ENCODE measurements around the gene VTI1A. TPM values are rescaled to one million over a fixed set of nuclear protein-coding genes. Genes with fewer than 3 reads are reported as not detected.

Gene VTI1A
- total RNA-seq, 1 donor from 2014 or later: 33.3 TPM

DNA sequence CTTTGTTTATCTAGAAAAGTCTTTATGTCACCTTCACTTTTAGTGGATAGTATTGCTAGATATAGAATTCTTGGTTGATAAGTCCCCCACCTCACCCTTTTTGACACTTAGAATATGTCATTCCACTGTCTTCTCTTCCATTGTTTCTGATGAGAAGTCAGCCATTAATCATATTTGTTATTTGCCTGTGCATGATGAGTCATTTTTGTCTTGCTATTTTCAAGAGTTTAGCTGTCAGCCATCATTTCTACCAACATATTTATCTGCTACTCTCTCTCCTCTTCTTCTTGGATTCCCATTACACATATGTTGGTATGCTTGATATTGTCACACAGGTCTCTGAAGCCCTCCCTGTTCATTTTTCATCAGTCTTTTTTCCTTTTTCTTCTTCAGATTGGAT is 342.2 kb downstream of the VTI1A start:
- Mint-ChIP-seq H3K4me1 (ENCODE audit: low read depth, unreplicated experiment) (peaks cover 4% of the 10 kb centered on the region), H3K27me3 (ENCODE audit: low read depth, unreplicated experiment) (no peaks in the 10 kb centered on the region), H3K36me3 (ENCODE audit: low read depth, unreplicated experiment) (no peaks in the 10 kb centered on the region), H3K9me3 (ENCODE audit: unreplicated experiment) (peaks cover 4% of the 10 kb centered on the region), H3K27ac (ENCODE audit: unreplicated experiment) (no peak overlapping the region), H3K4me3 (ENCODE audit: unreplicated experiment) (no peak overlapping the region)
- H3K79me2 ChIP-seq (ENCODE audit: insufficient read depth, low read length): no peaks in the 10 kb centered on the region
- H3K27ac ChIP-seq (ENCODE audit: low read depth, low read length): no peak overlapping the region
- DNase-seq (ENCODE audit: low read depth): no peak
- no peak overlapping the region for H2AFZ ChIP-seq (ENCODE audit: low read depth, low read length)
- no peak for FAIRE-seq
- TF ChIP-seq EZH2 (IDR thresholded peaks at IDR 0.05; ENCODE audit: insufficient read depth, low read length): no peak
- TF ChIP-seq, protein P1, sequence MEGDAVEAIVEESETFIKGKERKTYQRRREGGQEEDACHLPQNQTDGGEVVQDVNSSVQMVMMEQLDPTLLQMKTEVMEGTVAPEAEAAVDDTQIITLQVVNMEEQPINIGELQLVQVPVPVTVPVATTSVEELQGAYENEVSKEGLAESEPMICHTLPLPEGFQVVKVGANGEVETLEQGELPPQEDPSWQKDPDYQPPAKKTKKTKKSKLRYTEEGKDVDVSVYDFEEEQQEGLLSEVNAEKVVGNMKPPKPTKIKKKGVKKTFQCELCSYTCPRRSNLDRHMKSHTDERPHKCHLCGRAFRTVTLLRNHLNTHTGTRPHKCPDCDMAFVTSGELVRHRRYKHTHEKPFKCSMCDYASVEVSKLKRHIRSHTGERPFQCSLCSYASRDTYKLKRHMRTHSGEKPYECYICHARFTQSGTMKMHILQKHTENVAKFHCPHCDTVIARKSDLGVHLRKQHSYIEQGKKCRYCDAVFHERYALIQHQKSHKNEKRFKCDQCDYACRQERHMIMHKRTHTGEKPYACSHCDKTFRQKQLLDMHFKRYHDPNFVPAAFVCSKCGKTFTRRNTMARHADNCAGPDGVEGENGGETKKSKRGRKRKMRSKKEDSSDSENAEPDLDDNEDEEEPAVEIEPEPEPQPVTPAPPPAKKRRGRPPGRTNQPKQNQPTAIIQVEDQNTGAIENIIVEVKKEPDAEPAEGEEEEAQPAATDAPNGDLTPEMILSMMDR (IDR thresholded peaks at IDR 0.05; ENCODE audit: insufficient read depth, low read depth, low read length): no peak
- H3K9me3 ChIP-seq (ENCODE audit: insufficient read depth, low read depth, low read length): no peaks in the 10 kb centered on the region
- no peaks in the 10 kb centered on the region for H3K36me3 ChIP-seq (ENCODE audit: insufficient read depth, low read length)
- no peak overlapping the region for H3K4me2 ChIP-seq (ENCODE audit: low read length)
- H3K9ac ChIP-seq (ENCODE audit: low read length): no peak overlapping the region
- no peak overlapping the region for H3K4me3 ChIP-seq (ENCODE audit: insufficient read depth, low read depth, low read length)
- peaks cover 10% of the 10 kb centered on the region for H3K4me1 ChIP-seq (ENCODE audit: insufficient read depth, low read length)
- H3K27me3 ChIP-seq (ENCODE audit: insufficient read depth, low read length): no peaks in the 10 kb centered on the region
- H4K20me1 ChIP-seq (ENCODE audit: insufficient read depth, low read length): peaks cover 4% of the 10 kb centered on the region

DNA sequence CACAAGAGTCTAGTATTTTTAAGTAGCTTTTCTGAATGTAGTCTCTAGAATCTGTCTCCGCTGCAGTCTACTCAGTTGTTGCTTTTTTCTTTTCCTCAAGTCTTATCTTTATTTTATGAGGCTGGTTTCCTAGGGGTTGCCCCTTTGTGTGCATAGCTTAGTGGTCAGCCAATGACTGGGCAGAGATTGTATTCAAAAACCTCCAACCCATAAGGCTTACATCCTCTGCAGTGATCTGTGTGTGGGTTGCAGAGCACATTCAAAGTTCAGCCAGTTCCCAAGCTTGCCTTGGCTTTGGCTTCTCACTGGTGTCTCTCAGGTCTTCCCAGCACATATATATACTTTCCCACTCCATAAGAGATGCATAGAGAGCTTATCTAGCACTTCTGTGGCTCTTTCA is 343.0 kb downstream of the VTI1A start:
- FAIRE-seq (no peak), DNase-seq (ENCODE audit: low read depth) (no peak)
- H3K9me3 Mint-ChIP-seq (ENCODE audit: unreplicated experiment): peaks cover 4% of the 10 kb centered on the region
- peaks cover 4% of the 10 kb centered on the region for H3K4me1 Mint-ChIP-seq (ENCODE audit: low read depth, unreplicated experiment)
- Histone ChIP-seq H2AFZ (ENCODE audit: low read depth, low read length) (no peak overlapping the region), H3K79me2 (ENCODE audit: insufficient read depth, low read length) (no peaks in the 10 kb centered on the region), H3K4me3 (ENCODE audit: insufficient read depth, low read depth, low read length) (no peak overlapping the region), H3K27me3 (ENCODE audit: insufficient read depth, low read length) (no peaks in the 10 kb centered on the region), H3K4me2 (ENCODE audit: low read length) (no peak overlapping the region), H4K20me1 (ENCODE audit: insufficient read depth, low read length) (peaks cover 4% of the 10 kb centered on the region), H3K4me1 (ENCODE audit: insufficient read depth, low read length) (peaks cover 10% of the 10 kb centered on the region), H3K9me3 (ENCODE audit: insufficient read depth, low read depth, low read length) (no peaks in the 10 kb centered on the region), H3K27ac (ENCODE audit: low read depth, low read length) (no peak overlapping the region), H3K36me3 (ENCODE audit: insufficient read depth, low read length) (no peaks in the 10 kb centered on the region), H3K9ac (ENCODE audit: low read length) (no peak overlapping the region)
- H3K36me3 Mint-ChIP-seq (ENCODE audit: low read depth, unreplicated experiment): no peaks in the 10 kb centered on the region
- no peaks in the 10 kb centered on the region for H3K27me3 Mint-ChIP-seq (ENCODE audit: low read depth, unreplicated experiment)
- H3K27ac Mint-ChIP-seq (ENCODE audit: unreplicated experiment): no peak overlapping the region
- H3K4me3 Mint-ChIP-seq (ENCODE audit: unreplicated experiment): no peak overlapping the region
- TF ChIP-seq EZH2 (IDR thresholded peaks at IDR 0.05; ENCODE audit: insufficient read depth, low read length): no peak
- TF ChIP-seq, protein P1 (IDR thresholded peaks at IDR 0.05; ENCODE audit: insufficient read depth, low read depth, low read length): no peak

DNA sequence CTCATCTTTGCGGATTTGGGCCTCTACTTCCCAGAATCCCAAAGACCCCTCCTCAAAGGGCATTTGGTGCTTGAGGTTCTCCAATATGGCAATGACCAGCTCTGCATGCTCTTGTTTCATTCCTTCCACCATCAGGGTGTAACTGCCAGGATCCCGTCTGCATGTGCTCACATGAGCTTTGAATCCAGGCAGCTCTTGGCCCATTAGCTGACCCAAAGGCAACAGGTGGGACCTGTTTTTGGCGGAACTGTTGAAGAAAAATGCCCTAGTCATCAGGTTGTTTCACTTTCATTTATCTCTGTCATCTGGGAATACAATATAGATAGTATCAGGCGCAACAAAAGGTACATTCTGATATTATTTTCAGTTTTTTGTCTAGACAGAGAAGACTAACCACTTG is 343.9 kb downstream of the VTI1A start:
- Histone ChIP-seq H3K9ac (ENCODE audit: low read length) (no peak overlapping the region), H3K27ac (ENCODE audit: low read depth, low read length) (no peak overlapping the region), H3K4me1 (ENCODE audit: insufficient read depth, low read length) (peaks cover 10% of the 10 kb centered on the region), H3K79me2 (ENCODE audit: insufficient read depth, low read length) (no peaks in the 10 kb centered on the region), H3K36me3 (ENCODE audit: insufficient read depth, low read length) (no peaks in the 10 kb centered on the region), H3K9me3 (ENCODE audit: insufficient read depth, low read depth, low read length) (no peaks in the 10 kb centered on the region), H2AFZ (ENCODE audit: low read depth, low read length) (no peak overlapping the region), H4K20me1 (ENCODE audit: insufficient read depth, low read length) (peaks cover 4% of the 10 kb centered on the region), H3K4me2 (ENCODE audit: low read length) (no peak overlapping the region), H3K4me3 (ENCODE audit: insufficient read depth, low read depth, low read length) (no peak overlapping the region), H3K27me3 (ENCODE audit: insufficient read depth, low read length) (no peaks in the 10 kb centered on the region)
- no peaks in the 10 kb centered on the region for H3K36me3 Mint-ChIP-seq (ENCODE audit: low read depth, unreplicated experiment)
- DNase-seq (ENCODE audit: low read depth) (no peak), FAIRE-seq (no peak)
- peaks cover 4% of the 10 kb centered on the region for H3K4me1 Mint-ChIP-seq (ENCODE audit: low read depth, unreplicated experiment)
- H3K9me3 Mint-ChIP-seq (ENCODE audit: unreplicated experiment): peaks cover 4% of the 10 kb centered on the region
- TF ChIP-seq, protein P1 (IDR thresholded peaks at IDR 0.05; ENCODE audit: insufficient read depth, low read depth, low read length): no peak
- TF ChIP-seq EZH2 (IDR thresholded peaks at IDR 0.05; ENCODE audit: insufficient read depth, low read length): no peak
- no peak overlapping the region for H3K4me3 Mint-ChIP-seq (ENCODE audit: unreplicated experiment)
- H3K27me3 Mint-ChIP-seq (ENCODE audit: low read depth, unreplicated experiment): no peaks in the 10 kb centered on the region
- no peak overlapping the region for H3K27ac Mint-ChIP-seq (ENCODE audit: unreplicated experiment)

All from astrocyte (in vitro differentiated cells and primary cell).